Measurements from ENCODE around the gene LARP4B. TPM values are rescaled to one million over a fixed set of nuclear protein-coding genes. Genes with fewer than 3 reads are reported as not detected.

LARP4B gene
- total RNA-seq, 1 donor from 2014 or later: 101 TPM

DNA sequence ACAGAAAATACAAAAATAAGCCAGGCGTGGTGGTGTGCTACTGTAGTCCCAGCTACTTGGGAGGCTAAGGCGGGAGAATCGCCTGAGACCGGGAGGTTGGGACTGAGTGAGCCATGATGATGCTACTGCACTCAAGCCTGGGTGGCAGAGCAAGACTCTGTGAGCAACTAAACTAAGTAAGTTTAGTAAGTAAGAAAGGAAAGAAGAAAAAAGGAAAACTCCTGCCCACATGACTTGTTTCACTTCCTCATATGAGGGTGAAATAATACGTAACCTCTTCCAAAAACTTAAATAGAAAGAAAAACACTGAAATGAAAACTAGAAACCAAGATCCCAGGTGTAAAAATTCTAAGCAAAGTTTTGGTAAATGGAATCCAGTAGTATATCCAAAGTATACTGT, 79.6 kb downstream of the LARP4B start:
- no peaks in the 10 kb centered on the region for H3K4me1 ChIP-seq (ENCODE audit: insufficient read depth, low read length)
- no peak overlapping the region for H3K27ac ChIP-seq (ENCODE audit: low read depth, low read length)
- no peak overlapping the region for H3K27ac Mint-ChIP-seq (ENCODE audit: unreplicated experiment)
- H3K9me3 ChIP-seq (ENCODE audit: insufficient read depth, low read depth, low read length): no peaks in the 10 kb centered on the region
- peaks cover 6% of the 10 kb centered on the region for H3K36me3 ChIP-seq (ENCODE audit: insufficient read depth, low read length)
- H4K20me1 ChIP-seq (ENCODE audit: insufficient read depth, low read length): peaks cover 45% of the 10 kb centered on the region
- no peak overlapping the region for H2AFZ ChIP-seq (ENCODE audit: low read depth, low read length)
- peaks cover 42% of the 10 kb centered on the region for H3K36me3 Mint-ChIP-seq (ENCODE audit: low read depth, unreplicated experiment)
- H3K27me3 ChIP-seq (ENCODE audit: insufficient read depth, low read length): no peaks in the 10 kb centered on the region
- H3K4me3 Mint-ChIP-seq (ENCODE audit: unreplicated experiment): no peak overlapping the region
- no peak for FAIRE-seq
- H3K27me3 Mint-ChIP-seq (ENCODE audit: low read depth, unreplicated experiment): no peaks in the 10 kb centered on the region
- peaks cover 4% of the 10 kb centered on the region for H3K9me3 Mint-ChIP-seq (ENCODE audit: unreplicated experiment)
- DNase-seq (ENCODE audit: low read depth): no peak
- no peak overlapping the region for H3K4me3 ChIP-seq (ENCODE audit: insufficient read depth, low read depth, low read length)
- H3K9ac ChIP-seq (ENCODE audit: low read length): no peak overlapping the region
- no peak overlapping the region for H3K4me2 ChIP-seq (ENCODE audit: low read length)
- H3K79me2 ChIP-seq (ENCODE audit: insufficient read depth, low read length): peaks cover 76% of the 10 kb centered on the region
- no peak for TF ChIP-seq EZH2 (IDR thresholded peaks at IDR 0.05; ENCODE audit: insufficient read depth, low read length)
- TF ChIP-seq, protein P1, sequence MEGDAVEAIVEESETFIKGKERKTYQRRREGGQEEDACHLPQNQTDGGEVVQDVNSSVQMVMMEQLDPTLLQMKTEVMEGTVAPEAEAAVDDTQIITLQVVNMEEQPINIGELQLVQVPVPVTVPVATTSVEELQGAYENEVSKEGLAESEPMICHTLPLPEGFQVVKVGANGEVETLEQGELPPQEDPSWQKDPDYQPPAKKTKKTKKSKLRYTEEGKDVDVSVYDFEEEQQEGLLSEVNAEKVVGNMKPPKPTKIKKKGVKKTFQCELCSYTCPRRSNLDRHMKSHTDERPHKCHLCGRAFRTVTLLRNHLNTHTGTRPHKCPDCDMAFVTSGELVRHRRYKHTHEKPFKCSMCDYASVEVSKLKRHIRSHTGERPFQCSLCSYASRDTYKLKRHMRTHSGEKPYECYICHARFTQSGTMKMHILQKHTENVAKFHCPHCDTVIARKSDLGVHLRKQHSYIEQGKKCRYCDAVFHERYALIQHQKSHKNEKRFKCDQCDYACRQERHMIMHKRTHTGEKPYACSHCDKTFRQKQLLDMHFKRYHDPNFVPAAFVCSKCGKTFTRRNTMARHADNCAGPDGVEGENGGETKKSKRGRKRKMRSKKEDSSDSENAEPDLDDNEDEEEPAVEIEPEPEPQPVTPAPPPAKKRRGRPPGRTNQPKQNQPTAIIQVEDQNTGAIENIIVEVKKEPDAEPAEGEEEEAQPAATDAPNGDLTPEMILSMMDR (IDR thresholded peaks at IDR 0.05; ENCODE audit: insufficient read depth, low read depth, low read length): no peak
- peaks cover 12% of the 10 kb centered on the region for H3K4me1 Mint-ChIP-seq (ENCODE audit: low read depth, unreplicated experiment)

DNA sequence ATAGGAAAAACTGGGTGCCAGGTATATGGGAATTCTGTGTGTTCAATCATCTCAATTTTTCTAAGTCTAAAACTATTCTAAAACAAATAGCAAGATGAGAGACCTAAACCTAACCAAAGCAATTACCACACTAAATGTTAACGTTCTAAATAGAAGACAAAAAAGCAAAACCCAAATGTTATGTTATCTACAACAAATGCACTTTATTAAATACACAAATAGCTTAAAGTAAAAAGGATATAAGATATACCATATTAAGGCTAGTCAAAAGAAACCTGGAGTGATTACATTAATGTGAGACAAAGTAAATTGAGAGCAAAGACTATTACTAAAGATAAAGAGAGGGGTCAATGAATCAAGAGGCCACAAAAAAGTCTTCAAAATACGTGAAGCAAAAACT, 81.4 kb downstream of the LARP4B start:
- Histone ChIP-seq H3K9me3 (ENCODE audit: insufficient read depth, low read depth, low read length) (no peaks in the 10 kb centered on the region), H3K4me3 (ENCODE audit: insufficient read depth, low read depth, low read length) (no peak overlapping the region), H3K4me1 (ENCODE audit: insufficient read depth, low read length) (peaks cover 6% of the 10 kb centered on the region), H3K4me2 (ENCODE audit: low read length) (no peak overlapping the region), H3K27ac (ENCODE audit: low read depth, low read length) (no peak overlapping the region), H3K27me3 (ENCODE audit: insufficient read depth, low read length) (no peaks in the 10 kb centered on the region), H2AFZ (ENCODE audit: low read depth, low read length) (no peak overlapping the region), H3K36me3 (ENCODE audit: insufficient read depth, low read length) (peaks cover 5% of the 10 kb centered on the region), H3K79me2 (ENCODE audit: insufficient read depth, low read length) (peaks cover 86% of the 10 kb centered on the region), H4K20me1 (ENCODE audit: insufficient read depth, low read length) (peaks cover 49% of the 10 kb centered on the region), H3K9ac (ENCODE audit: low read length) (no peak overlapping the region)
- H3K4me3 Mint-ChIP-seq (ENCODE audit: unreplicated experiment): no peak overlapping the region
- H3K36me3 Mint-ChIP-seq (ENCODE audit: low read depth, unreplicated experiment): peaks cover 50% of the 10 kb centered on the region
- FAIRE-seq (no peak), DNase-seq (ENCODE audit: low read depth) (no peak)
- peaks cover 4% of the 10 kb centered on the region for H3K9me3 Mint-ChIP-seq (ENCODE audit: unreplicated experiment)
- no peak overlapping the region for H3K27ac Mint-ChIP-seq (ENCODE audit: unreplicated experiment)
- no peaks in the 10 kb centered on the region for H3K27me3 Mint-ChIP-seq (ENCODE audit: low read depth, unreplicated experiment)
- H3K4me1 Mint-ChIP-seq (ENCODE audit: low read depth, unreplicated experiment): peaks cover 13% of the 10 kb centered on the region
- TF ChIP-seq, protein P1 (IDR thresholded peaks at IDR 0.05; ENCODE audit: insufficient read depth, low read depth, low read length): no peak
- TF ChIP-seq EZH2 (IDR thresholded peaks at IDR 0.05; ENCODE audit: insufficient read depth, low read length): no peak

DNA sequence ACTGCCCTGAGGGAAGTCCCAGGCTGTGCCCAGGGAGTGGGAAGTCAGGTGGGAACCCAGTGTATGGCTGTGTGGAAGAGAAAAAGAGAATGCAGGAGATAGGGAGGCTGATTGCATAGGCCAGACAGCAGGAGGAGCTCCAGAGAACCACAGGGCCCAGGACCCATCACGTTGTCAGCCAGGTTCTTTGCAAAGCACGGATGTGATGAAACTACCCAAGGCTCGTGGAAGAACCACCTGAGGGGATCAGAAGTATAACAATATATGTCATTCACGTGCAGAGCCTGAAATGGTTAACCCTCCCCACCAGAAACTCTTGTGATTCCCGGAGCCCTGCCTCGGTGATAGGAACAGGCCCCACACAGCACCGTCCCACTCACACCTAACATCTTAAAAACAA, 83.6 kb downstream of the LARP4B start:
- no peak overlapping the region for H3K27ac ChIP-seq (ENCODE audit: low read depth, low read length)
- Mint-ChIP-seq H3K4me1 (ENCODE audit: low read depth, unreplicated experiment) (peaks cover 30% of the 10 kb centered on the region), H3K4me3 (ENCODE audit: unreplicated experiment) (no peak overlapping the region), H3K27me3 (ENCODE audit: low read depth, unreplicated experiment) (no peaks in the 10 kb centered on the region), H3K36me3 (ENCODE audit: low read depth, unreplicated experiment) (peaks cover 46% of the 10 kb centered on the region), H3K27ac (ENCODE audit: unreplicated experiment) (no peak overlapping the region), H3K9me3 (ENCODE audit: unreplicated experiment) (peaks cover 1% of the 10 kb centered on the region)
- H3K4me1 ChIP-seq (ENCODE audit: insufficient read depth, low read length): peaks cover 17% of the 10 kb centered on the region
- H3K9ac ChIP-seq (ENCODE audit: low read length): no peak overlapping the region
- no peaks in the 10 kb centered on the region for H3K9me3 ChIP-seq (ENCODE audit: insufficient read depth, low read depth, low read length)
- peaks cover 48% of the 10 kb centered on the region for H4K20me1 ChIP-seq (ENCODE audit: insufficient read depth, low read length)
- H3K27me3 ChIP-seq (ENCODE audit: insufficient read depth, low read length): no peaks in the 10 kb centered on the region
- no peak for DNase-seq (ENCODE audit: low read depth)
- peaks cover 92% of the 10 kb centered on the region for H3K79me2 ChIP-seq (ENCODE audit: insufficient read depth, low read length)
- TF ChIP-seq EZH2 (IDR thresholded peaks at IDR 0.05; ENCODE audit: insufficient read depth, low read length): no peak
- TF ChIP-seq, protein P1 (IDR thresholded peaks at IDR 0.05; ENCODE audit: insufficient read depth, low read depth, low read length): no peak
- no peak for FAIRE-seq
- H3K4me2 ChIP-seq (ENCODE audit: low read length): no peak overlapping the region
- peaks cover 5% of the 10 kb centered on the region for H3K36me3 ChIP-seq (ENCODE audit: insufficient read depth, low read length)
- H3K4me3 ChIP-seq (ENCODE audit: insufficient read depth, low read depth, low read length): no peak overlapping the region
- no peak overlapping the region for H2AFZ ChIP-seq (ENCODE audit: low read depth, low read length)

Data from astrocyte (in vitro differentiated cells and primary cell).